AG09309 (cell line): ENCODE data around the gene MIPEP.

Experiments
- DNase-seq: peaks from one replicate; pipeline ENCODE4 v3.0.0-alpha.2; 2010; ENCODE audit warnings: low read depth
- H3K4me3 ChIP-seq: 2 replicates; pipeline ENCODE4 v1.5.1; 2011; ENCODE audit warnings: mild to moderate bottlenecking, low read depth, low read length, moderate library complexity; ENCODE audit not compliant: control insufficient read depth
- TF ChIP-seq, protein P1 (sequence below): IDR thresholded peaks from 2 replicates; pipeline ENCODE4 v1.5.1; 2011; ENCODE audit warnings: mild to moderate bottlenecking, low read depth, low read length, inconsistent platforms; ENCODE audit not compliant: insufficient read depth, control insufficient read depth; ENCODE audit errors: missing control alignments

Gene MIPEP

DNA sequence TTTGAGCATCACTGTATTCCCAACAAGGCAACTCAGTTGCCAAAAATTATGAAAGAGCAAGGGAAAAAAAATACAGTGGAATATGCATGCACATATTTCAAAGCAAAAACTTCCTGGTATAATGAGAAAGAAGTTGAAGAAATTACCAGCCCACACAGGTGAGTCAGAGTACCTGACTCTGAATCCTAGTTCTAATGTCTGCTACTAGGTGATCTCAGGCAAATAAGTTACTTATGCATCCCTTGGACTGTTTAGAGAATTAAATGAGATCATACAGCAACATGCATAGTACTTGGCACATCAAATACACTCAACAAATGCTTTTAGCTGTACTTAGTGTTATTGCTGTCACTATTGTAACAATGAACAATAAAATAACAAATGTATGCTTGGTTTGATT, 144.9 kb downstream of the MIPEP start:
- H3K4me3 ChIP-seq: no peak overlapping the region
- TF ChIP-seq, protein P1, sequence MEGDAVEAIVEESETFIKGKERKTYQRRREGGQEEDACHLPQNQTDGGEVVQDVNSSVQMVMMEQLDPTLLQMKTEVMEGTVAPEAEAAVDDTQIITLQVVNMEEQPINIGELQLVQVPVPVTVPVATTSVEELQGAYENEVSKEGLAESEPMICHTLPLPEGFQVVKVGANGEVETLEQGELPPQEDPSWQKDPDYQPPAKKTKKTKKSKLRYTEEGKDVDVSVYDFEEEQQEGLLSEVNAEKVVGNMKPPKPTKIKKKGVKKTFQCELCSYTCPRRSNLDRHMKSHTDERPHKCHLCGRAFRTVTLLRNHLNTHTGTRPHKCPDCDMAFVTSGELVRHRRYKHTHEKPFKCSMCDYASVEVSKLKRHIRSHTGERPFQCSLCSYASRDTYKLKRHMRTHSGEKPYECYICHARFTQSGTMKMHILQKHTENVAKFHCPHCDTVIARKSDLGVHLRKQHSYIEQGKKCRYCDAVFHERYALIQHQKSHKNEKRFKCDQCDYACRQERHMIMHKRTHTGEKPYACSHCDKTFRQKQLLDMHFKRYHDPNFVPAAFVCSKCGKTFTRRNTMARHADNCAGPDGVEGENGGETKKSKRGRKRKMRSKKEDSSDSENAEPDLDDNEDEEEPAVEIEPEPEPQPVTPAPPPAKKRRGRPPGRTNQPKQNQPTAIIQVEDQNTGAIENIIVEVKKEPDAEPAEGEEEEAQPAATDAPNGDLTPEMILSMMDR: no peak
- DNase-seq: no peak

GRCh38 chr13:23743278-23744076, 145.7 kb downstream of the MIPEP start:
- DNase-seq: no peak
- H3K4me3 ChIP-seq: no peak overlapping the region
- TF ChIP-seq, protein P1: no peak

GRCh38 chr13:23741879-23742510, 147.2 kb downstream of the MIPEP start:
- TF ChIP-seq, protein P1: peak; percentile 47
- no peak overlapping the region for H3K4me3 ChIP-seq
- no peak for DNase-seq

DNA sequence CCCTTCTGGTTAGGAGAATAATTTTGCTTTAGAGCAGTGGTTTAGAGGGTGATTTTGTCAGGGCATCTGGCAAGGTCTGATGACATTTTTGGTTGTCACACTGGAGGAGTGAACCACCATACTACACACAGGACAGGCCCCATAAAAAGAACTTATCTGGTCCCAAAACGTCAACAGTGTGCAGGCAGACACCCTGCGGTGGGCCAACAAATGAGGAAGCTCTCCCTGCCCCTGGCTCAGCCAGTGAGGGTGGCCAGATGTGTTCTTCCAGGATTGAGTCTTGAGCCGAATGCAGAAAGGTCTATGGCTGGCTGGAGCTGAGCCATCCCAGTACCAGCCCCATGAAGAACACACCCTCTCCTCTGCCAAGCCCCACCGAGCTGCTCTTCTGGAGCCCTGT, 149.2 kb downstream of the MIPEP start:
- DNase-seq: no peak
- H3K4me3 ChIP-seq: no peak overlapping the region
- TF ChIP-seq, protein P1: no peak

DNA sequence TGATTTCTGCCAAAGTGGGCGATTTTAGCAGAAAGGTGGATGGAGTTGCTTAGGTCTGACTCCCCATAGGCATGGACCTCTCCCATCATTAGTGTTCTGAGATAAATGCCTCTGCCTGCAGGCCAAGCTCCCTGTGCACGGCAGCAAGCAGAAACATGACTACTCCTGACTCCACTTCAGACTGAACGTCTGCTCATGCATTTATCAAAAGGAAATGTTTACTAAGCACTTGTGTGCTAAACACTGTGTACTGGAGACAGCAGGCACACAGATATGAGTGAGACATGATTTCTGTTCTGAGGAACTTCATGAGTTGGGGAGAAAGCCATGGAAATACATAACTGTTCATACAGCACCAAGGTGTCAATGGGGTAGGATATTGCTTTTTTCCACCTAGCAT, 149.6 kb downstream of the MIPEP start:
- TF ChIP-seq, protein P1: no peak
- no peak for DNase-seq
- H3K4me3 ChIP-seq: no peak overlapping the region

GRCh38 chr13:23736541-23736940, 152.7 kb downstream of the MIPEP start:
- H3K4me3 ChIP-seq: no peak overlapping the region
- no peak for DNase-seq
- TF ChIP-seq, protein P1: no peak
